Measurements from ENCODE around the gene CMSS1.

- TF ChIP-seq EZH2 (optimal IDR thresholded peaks at IDR 0.05; ENCODE audit: low read depth, low read length) (no peak), CTCF (IDR thresholded peaks at IDR 0.05; ENCODE audit: low read length) (no peak)
These were observed 393.1 kb downstream of the CMSS1 start for GRCh38 chr3:100210772-100211135.

Data from MM.1S (cell line).